ENCODE data around the gene FOXP1. TPM values are rescaled to one million over a fixed set of nuclear protein-coding genes. Genes with fewer than 3 reads are reported as not detected.

FOXP1 gene
- polyA plus RNA-seq, 1 donor from 2014 or later, result 5.6 TPM

GRCh38 chr3:71164881-71165280 lies 418.6 kb downstream of the FOXP1 start:
- H3K9me3 ChIP-seq (ENCODE audit: low read length), result no peaks in the 10 kb centered on the region
- no peaks in the 10 kb centered on the region for H3F3A ChIP-seq (ENCODE audit: insufficient read depth, low read length, poor library complexity, severe bottlenecking)
- H4K20me1 ChIP-seq (ENCODE audit: insufficient read depth), result no peaks in the 10 kb centered on the region
- H3K36me3 ChIP-seq (ENCODE audit: insufficient read depth, low read length), result no peaks in the 10 kb centered on the region
- no peak overlapping the region for H3K4me3 ChIP-seq (ENCODE audit: low read length)
- H2AFZ ChIP-seq (ENCODE audit: low read depth, low read length), result no peak overlapping the region
- H3K9me2 ChIP-seq (ENCODE audit: insufficient read depth, low read length), result no peaks in the 10 kb centered on the region
- no peaks in the 10 kb centered on the region for H3K27me3 ChIP-seq (ENCODE audit: insufficient read depth, low read depth, low read length)
- no peak overlapping the region for H3K27ac ChIP-seq (ENCODE audit: low read length)
- H3K9ac ChIP-seq (ENCODE audit: low read length), result no peak overlapping the region
- no peak overlapping the region for H3K4me2 ChIP-seq (ENCODE audit: low read length)
- TF ChIP-seq SMC3 (conservative IDR thresholded peaks at IDR 0.05; ENCODE audit: poor library complexity) (no peak), CTCF (IDR thresholded peaks at IDR 0.05; ENCODE audit: poor library complexity, severe bottlenecking) (no peak), RAD21 (conservative IDR thresholded peaks at IDR 0.05) (no peak), MXI1 (conservative IDR thresholded peaks at IDR 0.05; ENCODE audit: poor library complexity, severe bottlenecking) (no peak), EP300 (conservative IDR thresholded peaks at IDR 0.05; ENCODE audit: poor library complexity, severe bottlenecking) (no peak), TAF1 (IDR thresholded peaks at IDR 0.05; ENCODE audit: low read depth) (no peak), POLR2AphosphoS5 (IDR thresholded peaks at IDR 0.05) (no peak)
- TF ChIP-seq, protein P1, sequence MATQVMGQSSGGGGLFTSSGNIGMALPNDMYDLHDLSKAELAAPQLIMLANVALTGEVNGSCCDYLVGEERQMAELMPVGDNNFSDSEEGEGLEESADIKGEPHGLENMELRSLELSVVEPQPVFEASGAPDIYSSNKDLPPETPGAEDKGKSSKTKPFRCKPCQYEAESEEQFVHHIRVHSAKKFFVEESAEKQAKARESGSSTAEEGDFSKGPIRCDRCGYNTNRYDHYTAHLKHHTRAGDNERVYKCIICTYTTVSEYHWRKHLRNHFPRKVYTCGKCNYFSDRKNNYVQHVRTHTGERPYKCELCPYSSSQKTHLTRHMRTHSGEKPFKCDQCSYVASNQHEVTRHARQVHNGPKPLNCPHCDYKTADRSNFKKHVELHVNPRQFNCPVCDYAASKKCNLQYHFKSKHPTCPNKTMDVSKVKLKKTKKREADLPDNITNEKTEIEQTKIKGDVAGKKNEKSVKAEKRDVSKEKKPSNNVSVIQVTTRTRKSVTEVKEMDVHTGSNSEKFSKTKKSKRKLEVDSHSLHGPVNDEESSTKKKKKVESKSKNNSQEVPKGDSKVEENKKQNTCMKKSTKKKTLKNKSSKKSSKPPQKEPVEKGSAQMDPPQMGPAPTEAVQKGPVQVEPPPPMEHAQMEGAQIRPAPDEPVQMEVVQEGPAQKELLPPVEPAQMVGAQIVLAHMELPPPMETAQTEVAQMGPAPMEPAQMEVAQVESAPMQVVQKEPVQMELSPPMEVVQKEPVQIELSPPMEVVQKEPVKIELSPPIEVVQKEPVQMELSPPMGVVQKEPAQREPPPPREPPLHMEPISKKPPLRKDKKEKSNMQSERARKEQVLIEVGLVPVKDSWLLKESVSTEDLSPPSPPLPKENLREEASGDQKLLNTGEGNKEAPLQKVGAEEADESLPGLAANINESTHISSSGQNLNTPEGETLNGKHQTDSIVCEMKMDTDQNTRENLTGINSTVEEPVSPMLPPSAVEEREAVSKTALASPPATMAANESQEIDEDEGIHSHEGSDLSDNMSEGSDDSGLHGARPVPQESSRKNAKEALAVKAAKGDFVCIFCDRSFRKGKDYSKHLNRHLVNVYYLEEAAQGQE (IDR thresholded peaks at IDR 0.05; ENCODE audit: borderline replicate concordance), result no peak
- no peaks in the 10 kb centered on the region for H3K79me2 ChIP-seq (replicated peaks; ENCODE audit: insufficient read depth, low read length)

DNA sequence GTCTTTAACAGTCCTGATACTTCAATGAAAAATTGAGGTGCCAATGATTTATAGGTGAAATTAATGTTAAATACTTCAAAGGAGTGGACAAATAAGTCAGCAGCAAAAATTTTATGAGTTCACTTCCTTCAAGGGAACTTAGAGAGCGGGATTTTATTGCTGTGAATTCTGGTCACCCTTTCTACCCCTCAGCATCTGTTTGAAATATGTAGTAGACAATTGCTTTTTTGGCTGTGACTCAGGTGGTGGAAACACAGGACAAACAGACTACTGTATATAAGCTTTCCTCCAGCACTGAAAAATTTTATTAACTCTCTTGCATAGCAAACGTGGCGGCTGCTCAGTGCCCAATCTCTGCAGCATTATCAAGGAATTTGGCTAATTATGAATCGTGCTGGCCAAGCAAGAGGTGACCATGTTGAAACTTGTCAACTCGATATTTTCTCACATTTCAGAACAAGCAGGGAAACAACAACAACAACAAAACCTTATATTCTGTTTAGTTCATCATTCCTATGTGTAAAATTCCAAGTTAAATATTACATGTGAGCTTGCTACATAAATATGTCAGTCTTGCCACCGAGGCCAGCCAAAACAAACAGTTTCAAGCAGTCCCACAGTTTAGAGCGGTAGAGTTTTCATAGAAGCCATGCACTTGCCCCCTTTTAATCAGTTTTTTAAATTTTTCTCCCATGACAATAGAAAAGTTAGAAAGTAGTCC lies 420.2 kb downstream of the FOXP1 start:
- Histone ChIP-seq H3K79me2 (replicated peaks; ENCODE audit: insufficient read depth, low read length) (no peaks in the 10 kb centered on the region), H3K9me2 (ENCODE audit: insufficient read depth, low read length) (no peaks in the 10 kb centered on the region), H3K4me2 (ENCODE audit: low read length) (no peak overlapping the region), H3F3A (ENCODE audit: insufficient read depth, low read length, poor library complexity, severe bottlenecking) (no peaks in the 10 kb centered on the region), H4K20me1 (ENCODE audit: insufficient read depth) (no peaks in the 10 kb centered on the region), H3K9me3 (ENCODE audit: low read length) (no peaks in the 10 kb centered on the region), H3K27ac (ENCODE audit: low read length) (no peak overlapping the region), H3K27me3 (ENCODE audit: insufficient read depth, low read depth, low read length) (no peaks in the 10 kb centered on the region), H3K4me3 (ENCODE audit: low read length) (no peak overlapping the region), H3K36me3 (ENCODE audit: insufficient read depth, low read length) (no peaks in the 10 kb centered on the region), H3K9ac (ENCODE audit: low read length) (no peak overlapping the region), H2AFZ (ENCODE audit: low read depth, low read length) (no peak overlapping the region)
- no peak for TF ChIP-seq EP300 (conservative IDR thresholded peaks at IDR 0.05; ENCODE audit: poor library complexity, severe bottlenecking)
- TF ChIP-seq MXI1 (conservative IDR thresholded peaks at IDR 0.05; ENCODE audit: poor library complexity, severe bottlenecking), result no peak
- TF ChIP-seq RAD21 (conservative IDR thresholded peaks at IDR 0.05), result no peak
- TF ChIP-seq SMC3 (conservative IDR thresholded peaks at IDR 0.05; ENCODE audit: poor library complexity), result no peak
- TF ChIP-seq TAF1 (IDR thresholded peaks at IDR 0.05; ENCODE audit: low read depth), result no peak
- TF ChIP-seq, protein P1 (IDR thresholded peaks at IDR 0.05; ENCODE audit: borderline replicate concordance), result no peak
- TF ChIP-seq POLR2AphosphoS5 (IDR thresholded peaks at IDR 0.05), result no peak
- no peak for TF ChIP-seq CTCF (IDR thresholded peaks at IDR 0.05; ENCODE audit: poor library complexity, severe bottlenecking)
- TF ChIP-seq EZH2 (IDR thresholded peaks at IDR 0.05; ENCODE audit: borderline replicate concordance, insufficient read depth, low read length, poor library complexity, severe bottlenecking), result no peak
